NCI-H1417 (cell line): Measurements from ENCODE around the gene MYOM3.
A peak's percentile ranks its signal among the peaks of the same experiment; 100 is the strongest.

ENCODE experiments used
- DNase-seq, 3 experiments: peaks; one replicate each; lab custom pipeline; 2025; lab: John Stamatoyannopoulos, UW

Gene MYOM3

DNA sequence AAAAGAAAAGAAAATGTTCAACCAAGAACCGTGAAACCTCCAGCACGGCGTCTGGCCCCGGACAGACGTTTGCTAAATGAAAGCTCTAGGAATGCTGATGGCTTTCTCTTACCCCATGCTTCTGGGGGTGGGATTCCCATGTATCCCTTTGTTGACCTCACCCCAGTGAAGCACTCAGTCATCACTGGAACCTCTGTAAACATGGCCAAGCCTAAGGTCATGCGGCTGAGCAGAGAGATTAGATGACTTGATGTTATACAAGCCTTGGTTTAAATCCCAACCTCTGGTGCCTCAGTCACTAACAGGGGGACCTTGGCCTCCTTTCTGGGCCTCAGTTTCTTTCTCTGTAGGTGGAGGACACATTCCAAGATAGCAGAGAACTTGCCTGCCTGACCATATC is 2.8 kb upstream of the MYOM3 start:
- no peak for DNase-seq

DNA sequence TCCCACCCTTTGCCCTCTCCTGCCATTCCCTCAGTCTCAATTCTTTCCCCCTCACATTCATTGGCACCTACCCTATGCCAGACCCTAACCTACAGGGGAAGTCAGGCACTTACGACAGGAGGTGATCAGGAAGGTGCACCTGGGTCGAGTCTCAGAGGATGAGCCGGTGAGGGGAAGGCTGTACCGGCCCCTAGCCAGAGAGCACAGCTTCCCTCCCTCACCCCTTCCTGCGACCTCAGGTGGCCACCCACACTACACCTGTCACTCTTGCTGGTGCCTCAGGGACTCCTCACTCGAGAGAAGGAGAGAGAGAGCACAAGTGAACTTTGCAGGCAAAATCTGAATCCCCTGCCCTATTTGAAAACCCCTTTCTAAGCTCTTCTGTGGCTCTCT is 1.7 kb upstream of the MYOM3 start:
- DNase-seq, result no peak

DNA sequence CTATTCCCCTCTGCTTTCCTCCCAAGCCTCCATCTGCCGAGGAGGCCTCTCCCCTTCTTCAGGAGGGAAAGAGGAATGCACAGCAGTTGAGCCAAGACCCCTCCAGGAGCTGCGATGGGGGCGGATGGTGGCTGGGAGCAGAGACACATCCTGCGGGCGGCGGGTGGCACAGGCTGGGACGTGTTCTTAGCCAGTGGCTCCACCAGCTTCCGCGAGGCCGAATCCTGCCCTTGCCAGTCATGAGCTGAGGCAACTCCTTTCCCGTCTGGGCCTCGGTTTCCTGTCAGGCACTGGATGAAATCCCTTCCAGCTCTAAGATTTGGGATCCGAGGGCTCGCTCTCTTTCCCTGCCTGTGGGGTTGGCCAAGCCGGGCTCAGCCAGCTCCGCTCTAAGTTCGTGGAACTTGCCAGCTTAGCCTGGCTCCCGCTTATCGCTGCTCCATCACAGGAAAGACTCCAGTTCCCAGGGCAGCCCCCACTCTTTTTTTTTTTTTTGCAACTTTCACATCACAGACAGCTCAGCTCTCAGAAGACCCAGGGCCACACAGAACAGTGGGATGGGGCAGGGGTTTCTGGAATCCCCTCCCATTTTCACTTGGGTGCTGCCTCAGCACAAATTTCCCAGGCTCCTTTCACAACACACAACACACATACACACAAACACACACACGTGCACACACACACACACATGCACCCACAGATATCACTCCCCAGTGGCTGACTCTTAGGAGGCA is 506 bp downstream of the MYOM3 start:
- no peak for DNase-seq

DNA sequence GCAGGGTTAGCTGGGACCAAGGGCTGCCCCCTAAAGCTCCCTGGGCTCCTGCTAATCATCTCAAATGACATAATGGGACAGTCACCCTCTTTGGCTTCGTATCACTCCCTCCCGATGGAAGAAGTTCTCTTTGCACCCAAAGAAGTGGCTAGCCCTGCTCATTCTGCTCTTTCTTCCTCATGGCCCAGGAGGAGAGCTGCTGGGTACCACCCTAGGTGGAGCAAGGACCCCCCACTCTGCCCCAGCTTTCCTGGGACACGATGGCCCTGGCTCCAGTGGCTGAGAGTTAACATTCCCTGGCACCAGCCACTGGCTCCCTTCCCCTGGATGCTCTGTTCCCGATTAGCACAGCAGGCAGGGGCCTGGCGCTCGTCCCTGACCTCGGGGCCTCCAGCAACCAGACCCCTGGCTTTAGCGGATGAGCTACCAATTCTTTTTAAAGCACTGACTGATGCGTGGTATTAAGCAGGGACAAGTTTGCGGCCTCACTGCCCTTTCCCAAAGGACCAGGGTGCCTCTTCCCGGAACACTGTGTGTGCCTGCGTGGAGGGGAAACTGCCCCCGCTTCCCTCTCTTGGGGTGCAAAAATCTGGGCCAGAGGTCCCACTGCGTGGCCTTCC is 1.2 kb downstream of the MYOM3 start:
- no peak for DNase-seq

DNA sequence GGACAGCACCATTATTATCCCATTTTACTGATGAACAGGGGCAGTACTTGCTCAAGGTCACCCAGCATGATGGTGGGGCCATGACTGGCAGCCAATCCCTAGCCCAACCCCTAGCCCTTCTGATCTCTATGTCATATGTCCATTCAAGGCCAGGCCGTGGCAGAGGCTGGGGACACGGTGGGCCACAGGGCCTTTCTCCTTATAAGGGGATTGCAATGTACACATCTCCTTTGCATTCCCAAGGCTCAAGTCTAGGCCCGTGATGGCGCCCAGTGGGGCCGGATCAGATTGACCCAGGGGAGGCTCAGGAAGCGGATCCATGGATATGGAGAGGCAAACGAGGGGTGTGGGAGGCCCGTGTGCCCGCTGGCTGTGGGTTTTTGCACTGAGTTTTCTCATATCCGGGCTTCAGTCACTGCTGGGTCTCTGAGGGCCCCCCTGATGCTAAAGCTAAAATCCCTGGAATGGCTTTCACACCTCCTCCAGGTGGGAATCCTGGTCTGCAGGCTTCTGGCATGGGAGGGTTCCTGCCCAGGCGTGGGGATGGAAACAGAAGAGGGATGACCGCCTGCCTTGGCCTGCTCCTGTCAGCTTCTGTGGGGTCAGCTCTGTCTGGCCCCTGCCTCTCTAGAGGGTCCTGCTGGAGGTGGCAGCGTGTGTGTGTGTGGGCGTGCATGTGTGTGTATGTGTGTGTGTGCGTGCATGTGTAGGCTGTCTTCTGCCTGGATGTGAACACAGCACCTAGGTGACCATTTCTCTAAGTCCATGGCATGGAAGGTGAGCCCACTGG is 2.1 kb downstream of the MYOM3 start:
- DNase-seq, result no peak

DNA sequence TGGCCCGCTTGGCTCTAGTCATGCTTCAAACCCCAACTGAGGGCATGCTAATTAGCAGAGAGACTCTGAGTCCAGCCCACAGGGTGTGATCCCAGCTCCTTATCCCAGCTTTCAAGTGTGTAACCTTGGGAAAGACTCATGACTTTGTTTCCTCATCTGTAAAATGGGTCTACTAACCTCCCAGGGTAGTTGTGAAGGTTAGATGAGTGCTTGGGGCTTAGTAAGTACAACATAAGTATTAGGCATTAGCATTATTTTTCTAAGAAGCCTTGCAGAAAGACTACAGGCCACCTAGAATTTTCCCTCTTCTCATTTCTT is 2.8 kb downstream of the MYOM3 start:
- no peak for DNase-seq

DNA sequence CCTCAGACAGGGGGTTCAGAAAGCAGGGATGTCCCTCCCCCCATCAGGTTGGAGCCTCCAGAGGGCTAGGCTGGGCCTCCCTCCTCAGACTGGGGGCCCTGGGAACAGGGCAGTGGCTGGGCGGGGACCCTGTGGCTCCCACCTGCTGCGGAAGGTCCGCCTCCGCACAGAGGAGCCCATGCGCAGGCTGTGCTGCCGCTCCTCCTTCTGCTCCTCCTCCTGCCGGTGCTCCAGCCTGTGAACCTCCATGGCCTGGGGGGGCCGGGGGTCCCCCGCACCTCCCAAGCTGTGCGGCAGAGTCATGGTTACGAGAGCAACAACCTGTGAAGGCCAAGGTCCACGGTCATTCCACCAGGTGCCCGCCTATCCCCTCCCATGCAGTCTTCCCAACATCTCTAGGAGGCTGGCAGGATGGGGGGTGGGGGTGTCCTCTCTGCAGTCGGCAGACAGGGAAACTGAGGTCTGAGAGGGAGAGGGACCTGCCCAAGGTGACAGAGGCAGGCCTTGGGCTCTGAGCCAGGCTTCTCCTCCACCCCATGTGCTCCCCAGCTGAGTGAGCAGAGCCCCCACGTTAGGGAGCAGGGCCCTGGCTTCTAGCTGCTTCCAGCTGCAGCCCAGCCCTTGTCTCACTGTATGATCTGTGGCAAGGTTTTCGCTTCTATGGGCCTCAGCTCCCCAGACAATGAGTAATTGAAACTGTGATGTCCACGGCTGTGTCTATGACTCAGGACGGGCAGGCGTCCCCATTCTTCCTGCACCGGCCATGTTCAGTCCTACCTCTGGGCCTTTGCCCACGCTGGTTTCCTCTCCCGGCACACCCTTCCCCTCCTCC is 3.4 kb downstream of the MYOM3 start:
- DNase-seq, result no peak

DNA sequence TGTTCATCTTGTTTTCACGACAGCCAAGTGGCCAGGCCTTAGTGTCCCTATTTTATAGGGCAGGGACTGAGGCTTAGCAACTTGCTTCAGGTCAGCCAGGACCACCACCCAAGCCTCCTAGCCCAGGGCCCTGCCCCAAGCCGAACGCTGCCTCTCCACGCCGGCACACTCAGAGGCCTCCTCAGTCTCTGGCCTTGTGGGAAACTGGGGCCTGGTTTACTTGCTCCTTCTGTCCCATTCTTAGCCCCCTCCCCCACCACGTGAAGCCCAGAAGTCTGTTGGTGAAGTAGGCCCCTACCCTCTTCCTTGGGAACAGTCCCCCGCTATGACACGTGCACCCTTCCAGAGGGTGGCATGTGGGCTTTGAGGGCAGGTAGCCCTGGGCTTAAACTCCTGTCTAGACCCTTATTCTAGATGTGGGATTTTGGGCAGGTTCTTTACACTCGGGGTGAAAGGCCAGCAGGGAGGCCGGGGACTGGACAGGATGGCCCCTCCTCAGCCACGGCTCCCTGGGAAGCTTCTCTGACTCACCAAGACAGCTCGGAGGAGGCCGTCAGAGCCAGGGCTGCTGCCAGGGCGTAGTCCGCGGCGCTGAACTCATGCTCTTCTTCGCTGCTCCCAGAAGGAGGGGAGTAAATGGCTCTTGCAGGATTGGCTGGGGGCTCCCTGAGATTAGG is 4.3 kb downstream of the MYOM3 start:
- no peak for DNase-seq

DNA sequence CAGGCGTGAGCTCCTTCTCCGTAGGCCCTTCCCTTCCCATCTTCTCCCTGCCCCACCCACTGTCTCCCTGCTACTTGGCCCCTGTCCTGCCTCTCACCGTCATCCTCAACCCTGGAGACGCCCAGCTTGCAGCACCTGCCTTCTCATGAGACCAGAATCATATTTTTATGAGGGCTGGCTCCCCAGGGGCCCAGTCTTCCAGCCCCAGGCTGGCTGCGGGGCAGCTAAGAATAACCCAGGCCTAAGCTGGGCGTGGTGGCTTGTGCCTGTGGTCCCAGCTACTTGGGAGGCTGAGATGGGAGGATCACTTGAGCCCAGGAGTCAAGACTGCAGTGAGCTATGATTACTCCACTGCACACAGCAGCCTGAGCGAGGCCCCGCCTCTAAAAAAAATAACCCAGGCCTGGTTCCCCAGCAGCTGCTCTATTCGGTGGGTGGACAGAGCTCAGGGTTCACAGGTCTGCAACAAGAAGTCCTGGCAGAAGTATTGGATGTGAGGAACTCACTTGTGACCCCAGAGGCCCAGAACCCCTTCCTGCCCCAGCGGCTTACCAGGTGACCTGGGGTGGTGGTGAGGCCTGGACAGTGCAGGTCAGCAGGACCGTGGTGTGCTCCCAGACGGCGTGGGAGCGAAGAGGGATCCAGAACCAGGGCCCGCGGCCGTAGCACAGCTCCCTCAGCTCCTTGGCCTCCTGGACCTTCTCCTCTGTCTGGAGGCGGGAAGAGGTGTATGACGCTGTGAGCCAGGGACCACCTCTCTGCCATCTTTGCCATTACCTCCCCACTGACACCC is 6.4 kb downstream of the MYOM3 start:
- peak in 1 of 3 experiments; percentile 32 for DNase-seq

DNA sequence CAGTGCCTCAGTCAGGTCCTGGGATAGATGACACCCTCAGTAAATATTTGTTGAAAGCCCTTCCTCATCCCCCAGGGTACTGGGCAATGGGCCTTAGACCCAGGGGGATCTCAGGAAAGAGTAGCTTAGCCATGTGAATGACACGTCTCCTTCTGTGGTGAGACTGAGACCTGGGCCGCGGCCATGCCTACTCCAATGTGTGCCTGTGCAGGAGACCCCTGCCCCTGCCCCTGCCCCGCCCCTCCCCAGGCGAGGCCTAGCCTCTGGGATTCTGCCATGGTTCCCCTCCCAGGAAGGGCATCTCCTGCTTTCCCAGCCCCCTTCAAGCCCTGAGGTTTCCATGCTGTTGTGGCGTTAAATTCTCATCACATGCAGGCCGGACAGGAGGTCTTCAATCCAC is 7.1 kb downstream of the MYOM3 start:
- DNase-seq, result no peak

DNA sequence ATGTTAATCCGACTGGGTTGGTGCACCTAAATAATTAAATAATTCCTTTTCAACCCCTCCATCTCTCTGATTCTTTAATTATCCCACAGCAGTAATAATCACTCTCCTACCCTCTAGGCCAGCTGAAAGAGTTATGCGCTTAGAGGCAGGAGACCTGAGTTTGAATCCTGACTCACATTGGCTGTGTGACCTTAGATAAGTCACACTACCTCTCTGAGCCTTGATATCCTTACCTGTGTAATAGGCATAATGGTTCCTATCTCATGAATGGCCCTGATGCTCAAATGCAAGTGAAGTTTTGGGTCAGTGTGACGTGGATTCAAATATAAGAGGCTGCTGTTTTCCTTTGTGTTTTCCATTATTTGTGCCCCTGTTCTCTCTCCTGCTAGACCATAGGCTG is 8.1 kb downstream of the MYOM3 start:
- no peak for DNase-seq

DNA sequence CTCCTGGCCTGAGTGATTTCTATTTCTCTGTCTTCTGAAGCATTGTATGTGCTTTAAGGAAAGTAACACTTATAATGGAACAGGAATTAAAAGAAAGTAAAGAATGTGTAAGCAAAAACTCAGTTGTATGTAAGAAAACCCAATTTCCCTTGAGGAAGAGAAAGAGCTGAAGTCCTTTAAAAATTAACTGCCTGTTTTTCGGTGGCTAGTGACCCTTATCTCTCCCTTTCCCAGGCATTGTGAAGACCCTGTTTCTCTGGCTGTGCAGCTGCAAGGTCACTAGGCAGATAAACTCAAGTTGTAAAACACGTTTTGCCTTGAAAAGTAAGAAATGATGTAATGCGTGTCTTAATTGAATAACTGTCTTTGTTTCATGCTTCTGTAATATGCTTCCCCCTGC is 8.5 kb downstream of the MYOM3 start:
- no peak for DNase-seq

DNA sequence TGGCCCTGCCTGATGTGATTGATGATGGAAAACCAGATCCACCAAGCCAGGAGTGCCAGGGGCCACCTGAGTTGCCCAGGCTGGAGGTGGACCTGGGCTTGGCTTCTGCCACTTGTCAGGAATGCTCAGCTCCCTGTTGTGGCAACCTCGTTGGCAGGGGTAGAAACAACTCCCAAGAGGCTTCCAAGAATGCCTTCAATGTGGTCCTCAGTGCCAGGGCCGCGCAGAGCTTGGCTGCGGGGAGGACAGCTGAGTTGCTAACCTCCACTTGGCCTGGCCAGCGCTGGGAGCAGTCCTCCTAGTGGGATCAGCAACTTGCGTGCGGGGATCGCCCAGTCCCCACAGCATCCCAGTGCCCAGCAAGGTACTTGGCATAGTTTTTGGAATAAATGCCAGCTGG is 9.0 kb downstream of the MYOM3 start:
- no peak for DNase-seq

DNA sequence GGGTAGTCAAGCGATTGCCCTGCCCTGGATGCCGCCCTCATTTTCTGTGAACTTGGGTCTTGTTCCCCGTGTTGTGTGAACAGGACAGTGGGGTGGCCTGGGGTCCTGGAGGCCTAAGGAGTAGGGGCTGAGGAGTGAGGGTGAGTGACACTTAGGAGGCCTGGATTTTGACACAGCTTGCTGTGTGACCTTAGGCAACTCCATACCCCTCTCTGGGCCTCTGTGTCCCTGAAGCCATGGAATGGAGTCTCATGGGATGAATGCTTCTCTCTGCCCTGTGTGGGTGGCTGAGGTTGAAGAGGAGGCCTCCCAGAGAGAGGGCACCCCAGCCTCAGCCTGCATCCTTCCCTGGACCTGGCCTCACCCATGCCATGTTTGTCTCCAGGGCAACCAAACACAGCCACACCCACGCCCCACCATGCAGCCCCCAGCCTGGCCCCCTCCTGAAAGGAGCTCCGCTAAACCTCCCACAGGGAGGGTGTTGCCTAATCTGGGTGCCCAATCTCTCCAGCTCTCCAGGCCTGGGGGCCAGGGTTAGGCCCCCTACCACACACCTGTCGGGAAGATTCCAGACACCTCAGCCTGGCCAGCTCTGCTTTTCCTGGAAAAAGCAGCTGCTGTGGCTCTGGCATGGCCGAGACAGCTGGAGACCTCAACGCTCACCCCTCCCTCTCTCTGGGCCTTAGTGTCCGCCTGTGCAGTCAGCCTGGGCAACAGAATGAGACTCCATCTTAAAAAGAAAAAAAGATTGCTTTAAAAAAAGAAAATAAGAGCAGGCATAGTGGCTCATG is 9.9 kb downstream of the MYOM3 start:
- peak in 1 of 3 experiments; percentile 20 for DNase-seq

DNA sequence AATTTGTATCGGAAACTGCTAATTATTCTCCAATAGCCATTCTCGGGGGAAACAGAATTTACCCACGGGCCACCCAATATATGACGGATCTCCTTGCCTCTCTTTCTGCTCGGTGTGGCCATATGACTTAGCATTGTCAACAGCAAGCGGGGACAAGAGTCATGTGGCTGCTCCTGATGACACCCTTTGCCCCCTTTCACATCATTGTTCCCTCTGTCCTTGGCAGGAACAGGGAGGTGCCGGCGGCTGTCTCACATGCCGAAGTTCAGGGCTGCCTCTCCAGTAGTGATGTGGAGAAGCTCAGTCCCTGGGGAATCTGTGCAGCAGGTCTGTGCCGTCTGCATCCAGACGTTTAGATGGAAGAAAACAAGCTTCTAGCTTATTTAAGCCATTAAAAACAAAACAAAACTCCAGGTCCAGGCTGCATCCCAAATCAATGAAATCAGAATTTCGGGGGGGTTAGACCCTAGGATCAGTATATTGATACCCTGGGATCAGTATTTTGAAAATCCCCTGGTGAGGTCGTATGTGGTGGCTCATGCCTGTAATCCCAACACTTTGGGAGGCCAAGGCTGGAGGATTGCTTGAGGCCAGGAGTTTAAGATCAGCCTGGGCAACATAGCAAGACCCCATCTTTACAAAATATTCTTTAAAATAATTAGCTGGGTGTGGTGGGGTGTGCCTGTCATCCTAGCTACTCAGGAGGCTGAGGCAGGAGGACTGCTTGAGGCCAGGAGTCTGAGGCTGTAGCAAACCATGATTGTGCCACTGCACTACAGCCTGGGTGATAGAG is 10.8 kb downstream of the MYOM3 start:
- peak in 1 of 3 experiments; percentile 14 for DNase-seq

DNA sequence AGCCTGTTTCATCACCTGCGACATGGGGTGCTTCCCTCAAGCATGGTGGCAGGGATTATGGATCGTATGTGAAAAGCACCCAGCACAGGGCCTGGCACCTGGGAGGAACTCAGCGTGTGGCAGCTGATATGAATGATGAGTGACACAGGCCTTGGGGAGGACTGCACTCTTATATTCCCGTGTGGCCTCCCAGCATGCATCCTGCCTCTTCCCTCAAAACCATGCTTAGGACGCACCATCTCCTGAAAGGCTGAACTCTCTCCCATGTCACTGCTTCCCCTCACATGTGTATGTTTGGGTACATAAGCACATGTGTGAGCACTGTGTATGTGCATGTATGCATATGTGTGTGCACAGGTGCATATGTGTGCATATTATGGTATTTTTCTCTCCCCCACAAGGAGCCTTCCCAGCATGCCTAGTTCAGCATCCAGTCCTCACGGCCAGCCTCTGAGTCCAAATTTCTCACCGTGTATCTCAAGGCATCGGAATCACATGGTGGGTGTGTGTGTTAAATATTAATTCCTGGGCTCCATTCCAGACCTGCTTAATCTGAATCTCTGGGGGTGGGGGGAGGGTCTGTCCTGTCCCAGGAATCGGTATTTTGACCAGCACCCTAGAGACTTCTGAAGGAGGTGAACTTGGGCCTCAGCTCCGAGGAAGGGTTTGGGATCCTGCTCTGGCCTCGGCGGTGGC is 12.8 kb downstream of the MYOM3 start:
- DNase-seq, result no peak

DNA sequence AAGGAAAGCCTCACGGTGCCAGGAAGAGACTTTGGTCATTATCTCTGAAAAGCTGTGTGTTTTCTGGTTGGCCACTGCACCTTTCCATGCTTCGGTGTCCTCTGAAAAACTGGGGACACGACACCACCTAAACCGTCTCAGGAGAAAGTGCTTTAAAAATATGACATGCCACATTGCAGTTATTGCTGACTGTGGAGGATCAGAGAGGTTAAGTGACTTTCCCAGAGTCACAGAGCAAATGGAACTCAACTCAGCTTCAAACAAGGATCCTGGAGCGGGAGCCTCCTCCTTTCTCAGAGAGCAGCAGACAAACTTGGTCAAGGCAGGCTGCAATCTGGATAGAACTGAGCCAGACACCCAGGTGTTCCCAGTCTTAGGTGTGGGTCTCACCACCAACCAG is 13.8 kb downstream of the MYOM3 start:
- DNase-seq, result no peak

DNA sequence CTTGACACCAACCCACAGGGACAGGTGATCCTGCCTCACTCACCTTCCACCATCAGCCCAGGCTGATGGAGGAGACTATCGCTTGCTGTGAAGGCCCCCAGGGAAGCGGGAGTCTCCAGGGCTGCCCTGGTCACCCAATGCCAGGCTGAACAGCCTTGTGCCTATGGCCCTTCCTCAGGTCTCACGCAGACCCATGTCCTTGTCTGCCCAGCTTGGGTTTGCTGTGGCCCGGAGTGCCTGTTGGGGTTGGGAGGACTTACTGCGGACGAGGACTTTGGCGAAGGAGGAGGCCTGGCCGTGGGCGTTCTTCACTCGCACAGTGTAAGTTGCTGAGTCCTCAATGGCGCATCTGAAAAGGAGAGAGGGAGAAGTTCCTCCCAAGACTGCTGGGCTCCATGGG is 14.3 kb downstream of the MYOM3 start:
- no peak for DNase-seq

DNA sequence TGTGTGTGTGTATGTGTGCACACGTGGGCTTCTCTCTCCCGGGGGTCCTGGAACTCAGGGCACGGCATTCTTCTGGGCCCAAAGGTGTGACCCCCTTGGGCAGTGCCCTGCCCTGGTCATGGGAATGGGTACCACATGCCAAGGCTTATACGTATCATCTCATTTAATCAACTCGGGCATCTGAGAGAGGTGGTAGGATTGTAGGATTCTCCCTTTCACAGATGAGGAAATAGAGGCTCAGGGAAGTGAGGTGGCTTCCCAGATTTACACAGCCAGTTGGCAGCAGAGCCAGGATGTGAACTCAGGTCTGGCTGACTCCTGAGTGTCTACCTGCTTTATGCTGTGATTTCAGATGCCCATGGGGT is 15.2 kb downstream of the MYOM3 start:
- no peak for DNase-seq
